IMR-90 (cell line): Measurements from ENCODE around the gene RASGRP1. TPM values are rescaled to one million over a fixed set of nuclear protein-coding genes. Genes with fewer than 3 reads are reported as not detected.

Source experiments
- ATAC-seq: fragments of 200-7000 bp; cut with Tn5 transposase; 2 replicates; pipeline ENCODE4 v1.9.1; 2020; ENCODE audit warnings: low read depth, mild to moderate bottlenecking, moderate library complexity
- BruUV-seq: library from RNA; stranded (reverse); fragments of 400-500 nt; replicated peaks from 2 replicates; lab custom pipeline; 2021; lab: Mats Ljungman, UMichigan
- CTCF ChIA-PET: fragments of 300-600 bp; formaldehyde crosslinking; extraction: SDS; loops from one replicate; lab custom pipeline; 2021; ENCODE audit warnings: antibody characterized with exemption; lab: Yijun Ruan, JAX
- POLR2A ChIA-PET: fragments of 300-600 bp; sonication (Branson Sonifier 250); formaldehyde crosslinking; loops from one replicate; lab custom pipeline; 2022; ENCODE audit warnings: antibody characterized with exemption; ENCODE audit not compliant: unreplicated experiment; lab: Charles Lee
- DNase-seq: peaks from one replicate; pipeline ENCODE4 v3.0.0; 2013
- H2AFZ ChIP-seq: replicated peaks from 2 replicates; pipeline ENCODE3; 2013; ENCODE audit warnings: low read length, mild to moderate bottlenecking; ENCODE audit not compliant: poor library complexity
- H2AK5ac ChIP-seq: 2 replicates; pipeline ENCODE4 v1.6.1; 2013; ENCODE audit warnings: low read depth, low read length, inconsistent platforms
- H2AK9ac ChIP-seq: replicated peaks from 2 replicates; pipeline ENCODE3; 2013; ENCODE audit warnings: mild to moderate bottlenecking, low read depth, low read length, moderate library complexity; ENCODE audit not compliant: poor library complexity
- H2BK120ac ChIP-seq: 2 replicates; pipeline ENCODE4 v1.6.1; 2013; ENCODE audit warnings: low read depth, low read length, inconsistent platforms
- H2BK15ac ChIP-seq: 3 replicates; pipeline ENCODE4 v1.6.1; 2013; ENCODE audit warnings: low read depth, low read length, inconsistent platforms
- H2BK20ac ChIP-seq: 2 replicates; pipeline ENCODE4 v1.6.1; 2013; ENCODE audit warnings: low read depth, mild to moderate bottlenecking, inconsistent platforms, low read length, moderate library complexity
- H2BK5ac ChIP-seq: 2 replicates; pipeline ENCODE4 v1.6.1; 2013; ENCODE audit warnings: mild to moderate bottlenecking, low read depth, low read length, inconsistent platforms; ENCODE audit not compliant: poor library complexity, severe bottlenecking
- H3K14ac ChIP-seq: replicated peaks from 2 replicates; pipeline ENCODE4 v1.6.1; 2013; ENCODE audit warnings: low read depth, low read length, inconsistent platforms
- H3K18ac ChIP-seq: 2 replicates; pipeline ENCODE4 v1.6.1; 2013; ENCODE audit warnings: low read depth, low read length, control low read depth
- H3K23ac ChIP-seq: 2 replicates; pipeline ENCODE4 v1.6.1; 2013; ENCODE audit warnings: low read depth, low read length, inconsistent platforms
- H3K27ac ChIP-seq: 2 replicates; pipeline ENCODE4 v1.5.1; 2013; ENCODE audit warnings: mild to moderate bottlenecking, control low read depth, low read length; ENCODE audit not compliant: insufficient read depth
- H3K27me3 ChIP-seq: 2 replicates; pipeline ENCODE4 v1.6.1; 2013; ENCODE audit warnings: low read length; ENCODE audit not compliant: control insufficient read depth, insufficient read depth
- H3K36me3 ChIP-seq: 2 replicates; pipeline ENCODE4 v1.6.1; 2013; ENCODE audit warnings: low read length, mixed read lengths; ENCODE audit not compliant: control insufficient read depth, insufficient read depth
- H3K4ac ChIP-seq: 2 replicates; pipeline ENCODE4 v1.6.1; 2013; ENCODE audit warnings: low read depth, low read length, inconsistent platforms
- H3K4me1 ChIP-seq: 2 replicates; pipeline ENCODE4 v1.6.1; 2013; ENCODE audit warnings: low read length, mixed read lengths; ENCODE audit not compliant: control insufficient read depth, insufficient read depth
- H3K4me2 ChIP-seq: 2 replicates; pipeline ENCODE4 v1.6.1; 2013; ENCODE audit warnings: low read depth, mild to moderate bottlenecking, control low read depth, low read length, moderate library complexity
- H3K4me3 ChIP-seq: 2 replicates; pipeline ENCODE4 v1.5.1; 2013; ENCODE audit warnings: low read depth, mild to moderate bottlenecking, control low read depth, low read length, moderate library complexity; ENCODE audit not compliant: insufficient read depth
- H3K56ac ChIP-seq: 2 replicates; pipeline ENCODE4 v1.6.1; 2013; ENCODE audit warnings: low read length, inconsistent platforms; ENCODE audit not compliant: insufficient read depth; ENCODE audit errors: extremely low read depth
- H3K79me1 ChIP-seq, 2 experiments: 2 replicates each; pipeline ENCODE4 v1.6.1; 2013; ENCODE audit warnings: low read length in 2 of 2, inconsistent platforms in 1 of 2, low read depth in 1 of 2
- H3K9ac ChIP-seq: 2 replicates; pipeline ENCODE4 v1.6.1; 2013; ENCODE audit warnings: low read depth, low read length, control low read depth
- H3K9me1 ChIP-seq: 2 replicates; pipeline ENCODE4 v1.6.1; 2013; ENCODE audit warnings: low read length, inconsistent platforms; ENCODE audit not compliant: insufficient read depth
- H3K9me3 ChIP-seq: 2 replicates; pipeline ENCODE4 v1.6.1; 2013; ENCODE audit warnings: low read length; ENCODE audit not compliant: control insufficient read depth, insufficient read depth
- H4K20me1 ChIP-seq: 2 replicates; pipeline ENCODE4 v1.6.1; 2013; ENCODE audit warnings: low read length, inconsistent platforms; ENCODE audit not compliant: insufficient read depth
- H4K5ac ChIP-seq: 2 replicates; pipeline ENCODE4 v1.6.1; 2013; ENCODE audit warnings: mild to moderate bottlenecking, low read depth, low read length, control low read depth
- H4K8ac ChIP-seq, 2 experiments: 2 replicates each; pipeline ENCODE4 v1.6.1; 2013; ENCODE audit warnings: low read depth in 2 of 2, low read length in 2 of 2, control low read depth in 1 of 2, inconsistent platforms in 1 of 2
- H4K91ac ChIP-seq: 2 replicates; pipeline ENCODE4 v1.6.1; 2013; ENCODE audit warnings: low read depth, low read length, inconsistent platforms; ENCODE audit not compliant: insufficient read depth
- BHLHE40 ChIP-seq: fragments of 150-350 bp; IDR thresholded peaks from 2 replicates; pipeline ENCODE4 v1.6.1; 2016; ENCODE audit warnings: mild to moderate bottlenecking, low read depth, low read length
- MXI1 ChIP-seq: IDR thresholded peaks from 2 replicates; pipeline ENCODE4 v1.6.1; 2012; ENCODE audit warnings: low read depth, mild to moderate bottlenecking, low read length, moderate library complexity, borderline replicate concordance
- NFE2L2 ChIP-seq: fragments of 150-350 bp; IDR thresholded peaks from 2 replicates; pipeline ENCODE4 v1.6.1; 2016; ENCODE audit warnings: low read depth, mild to moderate bottlenecking, low read length
- WGBS, 2 experiments: methylation state at CpG; one replicate each; pipeline versions ENCODE4 v1.1.5 to v1.1.7; 2013; ENCODE audit warnings: missing lambda C conversion rate in 2 of 2; ENCODE audit not compliant: insufficient read length in 1 of 2; ENCODE audit errors: extremely low coverage in 2 of 2; 5-methylcytosine and 5-hydroxymethylcytosine counted together
- dilution Hi-C: fragments of 300-500 bp; cut with HindIII; formaldehyde crosslinking; loops from one replicate; pipeline ENCODE4 v1.14.3; 2018; ENCODE audit warnings: low sequenced_read_pairs; ENCODE audit not compliant: unreplicated experiment
- in situ Hi-C: fragments of 300-500 bp; cut with MboI; formaldehyde crosslinking; loops from 3 replicates; pipeline ENCODE4 v1.14.3; 2019; ENCODE audit warnings: low sequenced_read_pairs, inconsistent platforms, mixed read lengths
- intact Hi-C: fragments of 100-400 bp; cut with micrococcal nuclease; formaldehyde crosslinking; loops from 2 replicates; pipeline ENCODE4 v1.10.0; 2022
- polyA plus RNA-seq, 3 experiments: library from polyadenylated mRNA; depleted of rRNA; stranded (reverse); fragments of >200 nt; gene quantifications; 2 replicates each; pipeline ENCODE4 v1.2.3, GENCODE V29; 2012; ENCODE audit warnings: low replicate concordance in 1 of 3
- total RNA-seq: library from RNA; depleted of rRNA; stranded (reverse); fragments of >200 nt; gene quantifications from 2 replicates; pipeline ENCODE4 v1.2.3, GENCODE V29; 2012

The RASGRP1 gene
- total and polyA plus RNA-seq, 2 of the 4 experiments (the other 2 are of a cell fraction) = 1.4 to 3.2 TPM

DNA sequence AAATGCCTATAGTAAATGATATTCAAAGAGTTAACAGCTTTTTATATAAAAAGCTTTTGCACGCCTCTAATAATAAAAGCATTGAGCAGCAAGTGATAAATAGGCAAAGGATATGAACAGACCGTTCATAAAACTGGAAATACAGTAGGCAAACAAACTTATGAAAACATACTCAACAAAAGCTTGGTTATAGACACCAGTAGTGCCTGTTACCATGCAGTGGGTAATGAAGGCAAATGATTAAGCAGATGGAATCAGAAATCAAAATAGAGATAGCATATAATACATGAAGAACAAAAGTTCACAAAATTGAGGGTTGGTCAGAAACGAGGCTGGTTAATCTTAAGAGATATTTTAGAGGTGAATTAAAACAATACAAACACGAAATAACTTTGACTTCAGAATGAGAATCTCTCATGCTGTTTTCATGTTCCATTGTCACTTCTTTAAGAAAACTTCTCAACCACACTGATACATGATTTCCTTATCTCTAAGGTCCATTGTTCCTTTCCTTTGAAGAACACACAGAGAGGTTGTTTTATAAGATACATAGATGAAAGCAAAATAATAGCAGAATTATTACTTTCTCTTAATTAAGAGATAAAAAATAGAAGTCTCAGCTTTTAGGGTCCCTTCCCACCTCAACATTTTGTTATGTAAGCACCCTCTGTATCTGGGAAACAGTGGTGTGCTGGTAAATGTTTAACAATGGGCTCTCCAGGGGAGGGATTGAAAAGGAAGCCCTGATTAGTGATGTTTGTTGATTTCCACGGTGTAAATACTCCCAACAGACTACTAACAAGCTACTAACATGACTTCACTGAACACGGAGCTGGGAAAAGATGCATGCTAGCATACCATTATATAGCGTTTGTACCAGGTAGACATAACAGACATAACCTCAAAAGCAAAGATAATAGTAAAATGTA lies 12.6 kb downstream of the RASGRP1 start:
- WGBS, 2 experiments = no CpG with 5 or more reads among the region's 7 CpGs
- Histone ChIP-seq H4K20me1 (no peaks in the 10 kb centered on the region), H4K8ac (no peak overlapping the region), H2AK5ac (no peak overlapping the region), H3K4me1 (peaks cover 22% of the 10 kb centered on the region), H2BK5ac (no peak overlapping the region), H3K9ac (no peak overlapping the region), H3K27me3 (no peaks in the 10 kb centered on the region), H3K4me2 (no peak overlapping the region), H3K18ac (no peak overlapping the region; the same call in 1 of the 2 replicates), H3K56ac (no peak overlapping the region), H3K4ac (no peak overlapping the region), H4K5ac (no peak overlapping the region), H4K91ac (no peak overlapping the region), H2AFZ (no peak overlapping the region), H2AK9ac (no peak overlapping the region), H3K23ac (no peak overlapping the region), H2BK20ac (no peak overlapping the region), H2BK15ac (no peak overlapping the region; the same call in 2 of the 3 replicates), H3K27ac (no peak overlapping the region), H3K4me3 (no peak overlapping the region), H3K14ac (no peak overlapping the region), H2BK120ac (no peak overlapping the region), H3K9me1 (peaks cover 4% of the 10 kb centered on the region), H3K36me3 (no peaks in the 10 kb centered on the region), H3K79me1 (no peaks in the 10 kb centered on the region), H3K9me3 (no peaks in the 10 kb centered on the region)
- BruUV-seq = no TSS peak
- ChIA-PET POLR2A (interaction anchor here (0.7 kb wide), 1 partner anchor 11 kb away, joined by 3 read pairs; no protein-coding TSS in a partner anchor), CTCF (interaction anchor here (1.0 to 1.6 kb wide), 3 partner anchors 11 to 16 kb away, joined by 4 to 7 read pairs (median 5); partner anchors contain the start of gene RASGRP1)
- TF ChIP-seq MXI1 = no peak
- no peak for TF ChIP-seq BHLHE40
- TF ChIP-seq NFE2L2 = no peak
- dilution Hi-C loops = no loop called here
- ATAC-seq (no peak), DNase-seq (no peak)
- intact Hi-C loops = no loop called here
- in situ Hi-C loops = no loop called here
